Activated CD4-positive, alpha-beta T cell treated with anti-CD3 and anti-CD28 coated beads for 48 hours (primary cell): ENCODE results near the gene ANGPTL3.

ENCODE experiments used
- DNase-seq: peaks from one replicate; pipeline ENCODE4 v3.0.0-alpha.2; 2020

The ANGPTL3 gene

DNA sequence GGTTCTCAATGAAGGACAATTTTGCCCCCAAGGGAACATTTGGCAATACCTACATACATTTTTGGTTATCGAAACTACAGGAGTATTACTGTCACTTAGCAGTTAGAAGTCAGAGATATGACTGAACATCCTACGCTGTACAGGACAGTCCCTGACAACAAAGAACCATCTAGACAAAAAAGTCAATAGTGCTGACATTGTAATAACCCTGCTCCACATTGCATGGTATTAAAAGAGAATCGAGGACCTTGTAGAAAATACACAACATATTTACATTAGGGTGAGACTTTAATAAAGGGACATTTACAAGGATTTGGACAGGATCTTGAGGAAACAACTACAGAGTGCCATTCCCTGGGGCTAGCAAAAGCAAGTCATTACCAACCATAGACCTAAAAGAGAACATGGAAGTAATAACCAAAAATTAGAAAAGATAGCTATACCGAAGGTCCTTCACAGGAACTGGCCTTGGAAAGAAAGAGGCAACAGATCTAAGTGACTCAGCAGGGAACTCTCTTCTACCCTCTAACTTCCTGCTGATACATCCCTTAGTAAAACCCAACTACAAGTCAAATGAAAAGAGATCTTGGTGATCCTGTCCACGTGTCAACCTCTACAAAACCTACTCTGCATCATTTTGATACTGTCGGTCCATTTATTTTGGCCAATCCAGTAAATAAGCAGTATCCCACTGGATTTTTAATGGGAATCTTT lies 40.2 kb downstream of the ANGPTL3 start:
- DNase-seq: no peak

DNA sequence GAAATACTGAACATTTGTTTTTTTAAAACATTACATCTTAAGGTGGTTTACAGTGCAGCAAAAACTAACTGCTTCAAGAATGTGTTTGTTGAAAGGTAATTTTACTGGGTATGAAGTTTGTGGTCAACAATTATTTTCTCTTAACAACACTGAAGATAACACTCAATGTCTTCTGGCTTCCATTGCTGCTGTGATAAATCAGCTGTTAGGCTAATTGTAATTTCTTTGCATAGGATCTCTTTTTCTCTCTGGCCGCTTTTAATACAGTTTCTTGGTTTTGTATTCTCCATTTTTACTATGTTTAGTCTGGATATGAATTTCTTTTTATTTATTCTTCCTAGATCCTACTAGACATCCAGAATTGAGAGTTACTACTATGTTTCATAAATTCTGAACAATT lies 46.0 kb downstream of the ANGPTL3 start:
- no peak for DNase-seq

DNA sequence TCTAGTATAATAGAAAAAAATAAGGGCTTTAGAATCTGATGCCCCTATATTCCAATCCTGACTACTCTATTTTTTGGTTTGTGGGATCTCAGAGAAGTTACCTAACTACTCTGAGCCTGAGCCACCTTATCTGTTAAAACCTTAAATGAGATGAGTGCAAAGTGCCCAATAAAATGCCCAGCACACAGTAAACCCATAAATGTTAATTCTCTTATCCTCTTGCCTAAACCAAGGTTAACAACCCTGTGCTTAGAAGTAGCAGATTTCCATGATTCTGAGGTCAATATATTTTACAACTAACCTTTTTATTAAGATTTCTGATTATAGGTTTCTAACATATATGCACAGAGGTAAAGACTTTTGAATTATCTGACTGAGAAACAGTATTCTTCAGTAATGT lies 55.1 kb downstream of the ANGPTL3 start:
- no peak for DNase-seq

DNA sequence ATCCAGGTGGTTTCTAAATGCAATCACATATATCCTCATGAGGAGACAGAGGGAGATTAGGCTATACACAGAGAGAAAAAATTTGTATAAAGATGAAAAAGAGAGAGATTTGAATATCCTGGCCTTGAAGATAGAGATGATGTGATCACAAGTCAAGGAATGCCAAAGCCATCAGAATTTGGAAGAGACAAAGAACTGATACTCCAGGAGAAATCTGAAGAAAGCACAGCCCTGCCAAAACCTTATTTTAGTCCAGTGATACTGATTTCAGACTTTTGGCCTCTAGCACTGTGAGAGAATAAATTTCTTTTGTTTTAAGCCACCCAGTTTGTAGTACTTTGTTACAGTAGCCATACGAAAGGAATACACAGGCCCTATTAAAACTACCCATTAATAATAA lies 57.4 kb downstream of the ANGPTL3 start:
- no peak for DNase-seq
